Stimulated activated naive B cell treated with anti-CD40 and anti-IgM and Interleukin-4, amounts not matched to agents 10 μg/mL and 1 μg/mL and 100 μg/mL, for 72 hours (primary cell): ENCODE data around the gene ATG14.
A peak's percentile ranks its signal among the peaks of the same experiment; 100 is the strongest.

ENCODE experiments used
- ATAC-seq, 2 donors: fragments of 150-1000 bp; cut with Tn5 transposase; replicated peaks; 2 replicates each; pipeline ENCODE4 v1.10.0; 2021; ENCODE audit warnings: moderate library complexity in 1 of 2
- DNase-seq: peaks from one replicate; pipeline ENCODE4 v3.0.0; 2021
- H3K27ac Mint-ChIP-seq: one replicate; pipeline ENCODE4 v1.8.0; 2022; ENCODE audit warnings: mild to moderate bottlenecking, mixed read lengths
- H3K27me3 Mint-ChIP-seq, 2 donors: one replicate each; pipeline ENCODE4 v1.8.0; 2022; ENCODE audit warnings: mixed read lengths in 2 of 2
- H3K36me3 Mint-ChIP-seq, 2 donors: one replicate each; pipeline ENCODE4 v1.8.0; 2022; ENCODE audit warnings: mixed read lengths in 2 of 2, mild to moderate bottlenecking in 1 of 2
- H3K4me1 Mint-ChIP-seq, 2 donors: one replicate each; pipeline ENCODE4 v1.8.0; 2022; ENCODE audit warnings: mixed read lengths in 2 of 2, mild to moderate bottlenecking in 1 of 2
- H3K4me3 Mint-ChIP-seq, 2 donors: one replicate each; pipeline ENCODE4 v1.8.0; 2022; ENCODE audit warnings: mild to moderate bottlenecking in 2 of 2, mixed read lengths in 2 of 2, moderate library complexity in 1 of 2
- H3K9me3 Mint-ChIP-seq, 2 donors: one replicate each; pipeline ENCODE4 v1.8.0; 2022; ENCODE audit warnings: mixed read lengths in 2 of 2, mild to moderate bottlenecking in 1 of 2

ATG14 gene

GRCh38 chr14:55446127-55446736 is 34.6 kb upstream of the ATG14 start:
- ATAC-seq (peak in 1 of 2 donors; percentile 24), DNase-seq (peak; percentile 13)
- no peaks in the 10 kb centered on the region for H3K36me3 Mint-ChIP-seq
- no peak overlapping the region for H3K4me3 Mint-ChIP-seq
- H3K4me1 Mint-ChIP-seq: peaks cover 10 to 27% of the 10 kb centered on the region in 2 donors
- no peaks in the 10 kb centered on the region for H3K27me3 Mint-ChIP-seq
- H3K27ac Mint-ChIP-seq: no peak overlapping the region
- H3K9me3 Mint-ChIP-seq: no peaks in the 10 kb centered on the region

- Mint-ChIP-seq H3K9me3 (no peaks in the 10 kb centered on the region), H3K4me3 (no peak overlapping the region), H3K36me3 (no peaks in the 10 kb centered on the region), H3K27ac (no peak overlapping the region), H3K4me1 (peaks cover 0 to 4% of the 10 kb centered on the region in 2 donors), H3K27me3 (peaks cover 10 to 40% of the 10 kb centered on the region in 2 donors)
- ATAC-seq: no peak
- no peak for DNase-seq
These were observed 29.7 kb upstream of the ATG14 start for GRCh38 chr14:55441286-55441685.

- H3K4me3 Mint-ChIP-seq: no peak within 1 kb of the TSS
- no peak within 1 kb of the TSS for H3K27ac Mint-ChIP-seq
- H3K36me3 Mint-ChIP-seq: no peaks in the 10 kb centered on the region
- H3K4me1 Mint-ChIP-seq: no peaks in the 10 kb centered on the region
- ATAC-seq: no peak
- peaks cover 13 to 45% of the 10 kb centered on the region in 2 donors for H3K27me3 Mint-ChIP-seq
- no peak for DNase-seq
- no peaks in the 10 kb centered on the region for H3K9me3 Mint-ChIP-seq
These were observed 28.8 kb upstream of the ATG14 start, which contains the start of gene TBPL2 for GRCh38 chr14:55440385-55440784. TBPL2 (minus strand) TSS chr14:55440616; CDS start chr14:55440449, 167 bp downstream.

- H3K4me1 Mint-ChIP-seq: peaks cover 2 to 9% of the 10 kb centered on the region in 2 donors
- H3K4me3 Mint-ChIP-seq: no peak overlapping the region
- H3K9me3 Mint-ChIP-seq: no peaks in the 10 kb centered on the region
- ATAC-seq: peak; percentile 57 to 64
- no peaks in the 10 kb centered on the region for H3K36me3 Mint-ChIP-seq
- no peak for DNase-seq
- peaks cover 13 to 45% of the 10 kb centered on the region in 2 donors for H3K27me3 Mint-ChIP-seq
- no peak overlapping the region for H3K27ac Mint-ChIP-seq
These were observed 26.5 kb upstream of the ATG14 start for GRCh38 chr14:55438066-55438683.

GRCh38 chr14:55436931-55437330 is 25.3 kb upstream of the ATG14 start:
- DNase-seq (no peak), ATAC-seq (no peak)
- Mint-ChIP-seq H3K27ac (no peak overlapping the region), H3K9me3 (no peaks in the 10 kb centered on the region), H3K36me3 (no peaks in the 10 kb centered on the region), H3K27me3 (peaks cover 13 to 45% of the 10 kb centered on the region in 2 donors), H3K4me1 (peaks cover 2 to 9% of the 10 kb centered on the region in 2 donors), H3K4me3 (no peak overlapping the region)

- DNase-seq (no peak), ATAC-seq (no peak)
- no peak overlapping the region for H3K4me3 Mint-ChIP-seq
- H3K9me3 Mint-ChIP-seq: no peaks in the 10 kb centered on the region
- H3K27me3 Mint-ChIP-seq: peaks cover 13 to 45% of the 10 kb centered on the region in 2 donors
- H3K4me1 Mint-ChIP-seq: peaks cover 2 to 9% of the 10 kb centered on the region in 2 donors
- H3K36me3 Mint-ChIP-seq: no peaks in the 10 kb centered on the region
- no peak overlapping the region for H3K27ac Mint-ChIP-seq
These were observed 24.9 kb upstream of the ATG14 start for GRCh38 chr14:55436519-55436918.

- DNase-seq: no peak
- Mint-ChIP-seq H3K27me3 (peaks cover 13 to 32% of the 10 kb centered on the region in 2 donors), H3K36me3 (no peaks in the 10 kb centered on the region), H3K4me3 (no peak overlapping the region), H3K4me1 (peaks cover 4 to 12% of the 10 kb centered on the region in 2 donors), H3K27ac (no peak overlapping the region), H3K9me3 (no peaks in the 10 kb centered on the region)
- no peak for ATAC-seq
These were observed 23.2 kb upstream of the ATG14 start for GRCh38 chr14:55434805-55435174.

- ATAC-seq: peak in 1 of 2 donors; percentile 56
- no peak overlapping the region for H3K4me3 Mint-ChIP-seq
- H3K27ac Mint-ChIP-seq: no peak overlapping the region
These were observed 22.5 kb upstream of the ATG14 start for GRCh38 chr14:55433880-55434804.

GRCh38 chr14:55432628-55433027 is 21.0 kb upstream of the ATG14 start:
- Mint-ChIP-seq H3K36me3 (no peaks in the 10 kb centered on the region), H3K9me3 (no peaks in the 10 kb centered on the region), H3K27ac (no peak overlapping the region), H3K4me3 (no peak overlapping the region), H3K27me3 (peaks cover 8 to 14% of the 10 kb centered on the region in 2 donors), H3K4me1 (peaks cover 5 to 13% of the 10 kb centered on the region in 2 donors)
- ATAC-seq (no peak), DNase-seq (no peak)

More at GRCh38 chr14:55433880-55434804, 22.5 kb upstream of the ATG14 start:
- Mint-ChIP-seq H3K4me1 (peaks cover 5 to 13% of the 10 kb centered on the region in 2 donors), H3K9me3 (no peaks in the 10 kb centered on the region), H3K27me3 (peaks cover 13 to 26% of the 10 kb centered on the region in 2 donors), H3K36me3 (no peaks in the 10 kb centered on the region)
- DNase-seq: no peak

- H3K4me1 Mint-ChIP-seq: peaks cover 5 to 13% of the 10 kb centered on the region in 2 donors
- H3K36me3 Mint-ChIP-seq: no peaks in the 10 kb centered on the region
- ATAC-seq (peak; percentile 75 to 79), DNase-seq (no peak)
- no peak overlapping the region for H3K4me3 Mint-ChIP-seq
- H3K9me3 Mint-ChIP-seq: no peaks in the 10 kb centered on the region
- H3K27ac Mint-ChIP-seq: no peak overlapping the region
- no peaks in the 10 kb centered on the region for H3K27me3 Mint-ChIP-seq
These were observed 18.5 kb upstream of the ATG14 start for GRCh38 chr14:55430024-55430690.

GRCh38 chr14:55427439-55427838 is 15.8 kb upstream of the ATG14 start:
- no peaks in the 10 kb centered on the region for H3K36me3 Mint-ChIP-seq
- no peaks in the 10 kb centered on the region for H3K9me3 Mint-ChIP-seq
- DNase-seq (no peak), ATAC-seq (no peak)
- H3K4me1 Mint-ChIP-seq: peaks cover 2 to 4% of the 10 kb centered on the region in 2 donors
- no peak overlapping the region for H3K4me3 Mint-ChIP-seq
- no peak overlapping the region for H3K27ac Mint-ChIP-seq
- H3K27me3 Mint-ChIP-seq: no peaks in the 10 kb centered on the region

GRCh38 chr14:55426891-55427290 is 15.3 kb upstream of the ATG14 start:
- no peaks in the 10 kb centered on the region for H3K9me3 Mint-ChIP-seq
- ATAC-seq: no peak
- no peak overlapping the region for H3K4me3 Mint-ChIP-seq
- H3K36me3 Mint-ChIP-seq: no peaks in the 10 kb centered on the region
- H3K4me1 Mint-ChIP-seq: peaks cover 2 to 4% of the 10 kb centered on the region in 2 donors
- no peak overlapping the region for H3K27ac Mint-ChIP-seq
- no peak for DNase-seq
- H3K27me3 Mint-ChIP-seq: no peaks in the 10 kb centered on the region

GRCh38 chr14:55425091-55425490 is 13.5 kb upstream of the ATG14 start:
- Mint-ChIP-seq H3K27ac (no peak overlapping the region), H3K4me1 (peaks cover 2 to 4% of the 10 kb centered on the region in 2 donors), H3K27me3 (no peaks in the 10 kb centered on the region), H3K9me3 (no peaks in the 10 kb centered on the region), H3K4me3 (no peak overlapping the region), H3K36me3 (no peaks in the 10 kb centered on the region)
- no peak for ATAC-seq
- DNase-seq: no peak

- Mint-ChIP-seq H3K4me1 (no peaks in the 10 kb centered on the region), H3K9me3 (no peaks in the 10 kb centered on the region), H3K36me3 (no peaks in the 10 kb centered on the region), H3K27me3 (no peaks in the 10 kb centered on the region), H3K4me3 (no peak overlapping the region), H3K27ac (no peak overlapping the region)
- ATAC-seq: no peak
- DNase-seq: no peak
These were observed 12.3 kb upstream of the ATG14 start for GRCh38 chr14:55423969-55424368.
